GM21619 (cell line): ENCODE measurements around the gene RTP3.
"Not testable (repeated sequence)": the region's sequence is repeated elsewhere in the genome, so short reads cannot be mapped to it uniquely, and the experiment has no call there.

ENCODE experiments used
- ATAC-seq: cut with Tn5 transposase; IDR thresholded peaks from one replicate; pipeline ENCODE4 v1.9.1; 2021; ENCODE audit not compliant: unreplicated experiment

The RTP3 gene

DNA sequence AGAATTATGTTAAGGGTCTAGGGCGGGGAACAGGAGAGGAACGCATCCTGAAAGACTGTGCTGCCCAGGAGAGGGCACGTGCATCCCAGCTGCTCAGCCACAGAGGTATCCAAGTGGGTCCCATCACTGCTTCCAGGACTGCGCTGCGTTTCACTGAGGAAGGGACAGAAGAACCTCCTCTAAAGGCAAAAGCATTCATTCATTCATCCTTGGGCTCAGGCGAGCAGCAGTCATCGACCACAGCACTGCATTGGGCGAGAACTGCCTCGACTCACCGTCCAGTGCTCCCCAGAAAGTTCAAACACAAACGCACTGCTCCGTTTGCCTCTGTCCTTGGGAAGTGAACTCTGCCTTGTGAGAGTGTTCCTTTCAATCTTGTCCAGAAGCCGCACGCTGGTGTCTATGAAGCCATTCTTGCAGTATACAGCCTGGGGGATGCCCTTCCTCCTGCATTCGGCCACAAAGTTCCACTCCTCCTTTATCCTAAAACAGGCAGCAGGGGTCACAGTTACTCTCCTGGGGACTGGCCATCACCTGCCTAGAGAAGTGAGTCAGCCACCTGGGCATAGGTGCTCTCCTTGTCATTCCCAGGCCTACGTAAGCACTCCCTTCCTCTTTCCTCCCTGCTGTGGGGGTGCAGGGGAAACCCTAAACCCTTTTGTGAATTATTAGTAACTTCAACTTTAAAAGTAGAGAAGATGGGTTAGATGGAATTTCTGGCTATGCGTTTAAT lies 47.2 kb downstream of the RTP3 start:
- ATAC-seq, result no peak

DNA sequence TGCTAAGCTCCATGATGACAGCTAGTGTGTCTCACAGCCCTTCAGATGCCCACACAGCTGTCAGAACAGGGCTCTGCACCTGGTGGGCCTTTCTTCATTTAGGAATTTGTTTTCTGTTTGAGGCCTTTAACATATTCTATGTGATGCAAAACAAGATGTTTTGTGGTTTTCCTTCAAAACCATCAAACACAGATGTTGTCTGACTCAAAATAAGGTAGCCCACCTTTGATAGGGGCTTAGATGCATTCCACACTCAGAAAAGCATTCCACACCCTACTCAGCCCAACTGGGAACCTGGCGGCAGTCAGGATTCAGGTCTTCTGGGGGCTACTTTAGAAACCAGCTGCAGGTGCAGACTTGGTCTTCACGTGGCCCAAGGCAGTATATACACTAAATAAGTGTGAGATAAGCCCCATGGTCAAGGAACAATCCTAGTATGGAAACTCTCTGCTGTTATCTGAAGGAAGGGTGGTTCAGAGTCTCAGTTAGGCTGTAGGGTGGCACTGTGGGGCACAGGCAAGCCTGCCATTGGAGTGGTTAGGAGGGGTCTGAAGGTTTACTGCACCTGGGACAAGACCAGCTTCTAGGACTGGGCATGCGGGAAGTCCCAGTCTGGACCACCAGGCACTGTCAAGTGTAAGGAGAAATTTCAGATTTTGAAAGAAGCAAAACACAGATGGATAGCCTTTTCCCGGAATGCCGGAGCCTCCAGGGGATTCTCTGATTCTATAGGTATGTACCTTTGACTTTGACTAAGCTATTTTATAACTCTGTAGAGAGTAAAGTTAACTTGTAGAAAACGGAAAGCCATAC lies 48.2 kb downstream of the RTP3 start:
- no peak for ATAC-seq

GRCh38 chr3:46546896-46547440 lies 49.2 kb downstream of the RTP3 start:
- no peak for ATAC-seq

- ATAC-seq, result not testable (repeated sequence)
Measured at GRCh38 chr3:46548611-46549010, 50.8 kb downstream of the RTP3 start.

GRCh38 chr3:46549408-46549904 lies 51.7 kb downstream of the RTP3 start:
- ATAC-seq, result no peak

DNA sequence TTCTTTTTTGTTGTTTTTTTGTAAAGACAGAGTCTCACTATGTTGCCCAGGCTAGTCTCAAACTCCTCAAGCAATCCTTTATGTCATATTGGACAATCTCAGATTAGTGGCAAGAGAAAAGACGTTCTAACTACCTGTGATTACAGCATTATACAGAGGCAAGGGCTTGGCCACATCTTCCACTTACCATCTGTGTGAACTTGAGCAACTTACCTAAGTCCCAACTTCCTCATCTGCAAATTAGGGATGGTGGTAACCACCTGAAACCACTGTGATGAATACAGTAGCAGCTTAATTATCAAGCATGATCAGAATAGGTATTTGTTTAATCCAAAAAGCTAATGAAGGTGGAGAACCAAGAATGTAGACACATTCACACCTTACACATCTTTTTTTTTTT lies 52.2 kb downstream of the RTP3 start:
- ATAC-seq, result no peak
